Measurements from ENCODE around the gene DUS1L.

Gene DUS1L

GRCh38 chr17:82076018-82076784 is 10.6 kb upstream of the DUS1L start:
- DNase-seq, result no peak

GRCh38 chr17:82073446-82073845 is 7.8 kb upstream of the DUS1L start:
- no peak for DNase-seq

- no peak for DNase-seq
Observed at GRCh38 chr17:82072827-82073226, 7.2 kb upstream of the DUS1L start.

GRCh38 chr17:82070611-82071010 is 5.0 kb upstream of the DUS1L start:
- no peak for DNase-seq

GRCh38 chr17:82065193-82065637 is 389 bp downstream of the DUS1L start:
- no peak for DNase-seq

- no peak for DNase-seq
Observed at GRCh38 chr17:82064433-82065192, 991 bp downstream of the DUS1L start.

DNA sequence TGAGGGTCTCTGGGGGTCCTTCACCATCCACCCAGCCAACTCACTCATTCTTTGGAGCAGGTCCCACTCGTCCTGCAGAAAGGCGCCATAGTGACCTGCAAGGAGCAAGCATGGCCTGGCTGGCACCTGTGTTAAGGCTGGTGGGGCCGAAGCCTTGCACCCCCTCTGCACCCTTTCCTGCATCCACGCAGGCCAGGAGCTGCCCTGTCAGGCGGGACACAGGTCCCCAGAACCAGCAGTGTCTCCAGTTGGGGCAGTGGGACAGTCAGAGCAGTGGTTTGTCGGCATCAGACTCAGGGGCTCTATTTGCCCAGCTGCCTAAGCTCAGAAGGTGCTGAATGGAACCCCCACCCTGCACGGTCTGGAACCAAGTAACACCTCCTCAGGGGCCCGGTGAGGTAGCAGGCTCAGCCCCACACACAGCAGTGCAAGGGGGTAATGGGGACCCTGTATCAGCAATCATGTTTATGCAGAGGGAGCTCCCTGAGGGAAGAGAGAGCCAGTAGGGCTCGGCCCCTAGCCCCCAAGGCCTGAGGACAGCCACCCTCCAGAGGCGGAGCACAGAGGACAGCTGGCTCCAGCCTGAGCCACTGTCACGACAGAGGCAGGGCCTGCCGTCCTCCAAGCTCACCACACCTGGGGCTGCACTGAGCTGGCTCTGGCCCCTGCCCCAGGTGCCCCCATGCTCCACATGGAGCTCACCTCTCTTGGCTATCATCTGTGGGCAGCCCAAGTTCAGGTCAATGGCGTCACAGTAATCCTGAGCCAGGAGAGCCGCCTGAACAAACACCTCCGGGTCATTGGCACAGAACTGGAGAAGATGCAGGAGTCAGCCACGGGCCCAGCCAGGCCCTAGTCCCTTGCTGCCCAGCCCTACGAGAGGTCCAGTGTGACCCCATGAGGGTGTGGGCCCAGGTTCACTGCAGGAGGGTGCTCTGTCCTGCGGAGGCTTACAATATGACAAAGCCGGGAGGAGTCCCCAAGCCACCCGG is 1.9 kb downstream of the DUS1L start:
- no peak for DNase-seq

DNA sequence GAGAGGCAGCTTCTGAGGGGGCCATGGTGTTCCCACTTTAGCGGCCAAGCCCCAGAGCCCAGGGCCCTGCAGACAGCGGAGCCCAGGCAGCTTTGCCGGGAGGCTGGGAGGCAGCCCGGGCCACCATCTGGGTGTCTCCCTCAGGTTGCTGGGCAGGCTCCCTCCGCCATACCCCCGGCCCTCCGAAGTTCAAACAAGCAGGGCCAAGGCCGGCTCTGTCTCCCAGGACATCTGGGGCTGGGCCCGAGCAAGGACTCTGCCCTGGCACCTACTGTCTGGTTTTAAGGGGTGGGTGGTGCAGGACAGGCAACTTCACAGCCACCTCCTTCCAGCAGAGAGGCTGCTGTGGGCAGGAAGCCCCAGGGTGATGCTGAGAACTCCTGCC is 2.6 kb downstream of the DUS1L start:
- DNase-seq, result no peak

DNA sequence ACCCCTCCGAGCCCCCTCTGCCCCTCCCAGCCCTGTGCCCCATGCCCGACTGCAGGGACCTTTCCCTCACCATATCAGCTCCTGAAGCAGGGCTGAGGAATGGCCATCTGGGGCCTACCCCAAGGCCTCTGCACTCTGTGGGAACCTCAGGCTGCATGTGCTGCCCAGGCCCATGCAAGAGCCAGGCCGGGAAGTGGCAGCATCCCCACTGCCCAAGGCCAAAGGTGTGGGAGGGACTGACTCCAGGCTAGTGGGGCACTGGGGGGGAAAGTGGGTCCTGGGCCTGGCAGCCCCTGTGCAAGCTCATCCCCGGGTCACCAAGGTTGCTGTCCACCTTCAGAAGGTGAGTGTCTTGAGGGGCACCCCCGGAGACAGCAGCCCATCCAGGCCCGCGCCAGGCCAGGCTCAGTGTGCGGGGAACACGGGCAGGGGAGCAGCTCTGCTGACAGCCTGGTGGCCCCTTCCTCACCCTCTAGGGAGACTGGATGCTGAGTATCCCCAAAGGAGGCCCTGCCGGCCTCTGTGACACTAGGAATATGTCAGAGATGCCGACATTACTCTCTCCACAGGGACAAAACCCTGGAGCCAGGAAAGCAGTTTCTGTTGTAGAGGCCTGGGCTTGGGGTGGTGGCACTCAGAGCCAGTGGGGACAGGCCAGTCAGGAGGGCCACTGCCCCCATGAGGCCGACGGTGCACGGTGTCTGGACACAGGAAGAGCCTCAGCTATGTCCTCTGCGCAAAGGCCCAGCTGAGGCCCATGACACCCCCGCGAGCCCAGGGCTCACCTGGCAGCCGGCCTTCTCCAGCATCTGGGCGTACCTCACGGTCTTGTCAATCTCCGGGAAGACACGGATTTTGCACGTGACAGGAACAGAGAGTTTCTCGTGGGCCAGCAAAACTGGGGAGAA is 3.3 kb downstream of the DUS1L start:
- DNase-seq, result no peak

DNA sequence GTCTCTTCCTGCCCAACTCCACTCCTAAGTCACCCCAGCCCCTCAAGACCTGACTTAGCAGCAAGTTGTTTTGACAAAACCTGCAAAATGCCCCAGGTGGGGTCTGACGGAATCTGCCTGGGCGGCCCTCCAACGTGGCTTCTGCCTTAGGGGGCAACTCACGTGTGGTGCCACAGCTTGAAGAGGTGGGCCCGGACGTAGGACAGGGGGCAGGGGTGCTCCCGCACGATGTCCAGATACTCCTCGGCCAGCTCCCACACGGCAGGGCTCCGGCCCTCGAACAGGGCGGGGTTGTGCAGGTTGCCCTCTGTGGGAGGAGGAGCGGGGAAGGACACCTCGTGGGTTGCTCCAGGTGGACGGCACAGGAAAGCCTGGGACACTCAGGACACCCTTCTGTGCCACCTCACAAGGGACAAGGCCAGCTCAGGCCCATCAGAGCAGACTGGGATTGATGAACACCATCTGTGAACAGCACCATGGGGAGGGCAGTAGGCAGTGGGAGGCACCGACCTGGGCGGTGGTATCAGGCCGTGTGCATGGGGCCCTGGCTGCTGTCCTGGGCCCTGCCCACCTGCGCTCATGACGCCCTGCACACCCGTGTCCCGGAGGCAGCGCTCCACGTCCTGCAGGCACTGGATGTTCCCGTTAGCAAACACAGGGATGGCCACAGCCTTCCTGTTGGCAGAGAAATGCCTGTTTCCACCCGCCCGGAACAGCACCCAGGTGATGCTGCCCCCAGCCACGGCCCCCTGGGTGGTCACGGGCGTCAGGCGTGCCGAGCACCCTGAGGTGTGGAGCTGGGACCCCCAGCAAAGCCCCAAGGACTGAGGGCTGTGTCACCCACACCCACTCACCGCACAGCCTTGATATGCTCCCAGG is 4.3 kb downstream of the DUS1L start:
- no peak for DNase-seq

- no peak for DNase-seq
Observed at GRCh38 chr17:82060614-82061013, 5.0 kb downstream of the DUS1L start.

DNA sequence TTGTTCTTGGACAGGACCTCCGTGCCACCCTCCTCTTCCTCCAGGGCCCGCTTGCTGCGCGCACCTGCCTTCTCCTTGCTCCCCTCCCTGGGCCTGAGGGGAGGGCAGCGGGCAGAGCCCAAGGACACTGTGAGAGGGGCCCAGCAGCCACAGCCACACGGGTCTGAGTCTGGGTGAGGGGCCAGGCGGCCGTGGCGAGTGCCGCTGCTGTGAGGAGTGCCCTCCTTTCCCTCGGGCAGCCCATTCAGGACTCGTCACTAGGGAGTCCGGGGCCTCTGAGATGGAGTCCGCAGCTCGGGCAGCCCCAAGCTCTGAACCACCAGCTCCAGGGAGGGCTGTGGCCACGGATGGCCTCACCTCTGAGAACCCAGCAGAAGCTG is 5.6 kb downstream of the DUS1L start:
- no peak for DNase-seq

DNA sequence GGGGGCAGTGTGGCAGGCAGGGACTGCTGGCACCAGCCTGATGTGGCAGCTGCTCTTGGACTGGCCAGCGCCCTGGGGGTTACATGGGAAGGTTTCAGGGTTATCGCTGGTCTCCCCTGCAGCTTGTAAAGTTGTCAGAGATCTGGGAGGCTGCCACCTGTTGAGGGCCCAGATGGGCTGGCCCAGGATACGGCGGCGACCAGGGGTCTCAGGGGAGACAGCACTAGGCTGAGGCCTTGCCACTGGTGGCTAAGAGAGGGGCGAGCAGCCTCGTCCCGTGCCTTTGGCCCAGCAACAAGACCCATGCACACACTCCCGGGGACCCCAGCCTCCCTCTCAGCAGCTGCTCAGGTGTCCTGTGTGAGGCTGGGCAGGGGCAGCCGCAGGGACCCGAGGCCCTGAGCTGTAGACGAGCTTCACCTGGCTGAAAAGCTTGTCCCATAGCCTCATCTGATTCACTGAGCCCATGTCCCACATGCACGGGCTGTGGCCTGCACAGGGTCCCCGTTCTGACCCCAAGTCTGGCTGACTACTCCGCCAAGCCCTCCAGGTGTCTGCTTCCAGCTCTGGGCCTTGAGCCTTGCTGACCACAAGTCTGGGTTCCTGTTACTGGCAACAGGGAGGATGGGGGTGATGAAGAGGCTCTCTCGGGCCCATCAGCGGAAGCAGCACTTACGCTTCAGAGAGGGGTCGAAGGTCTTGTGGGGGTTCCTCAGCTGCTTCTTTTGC is 6.2 kb downstream of the DUS1L start:
- no peak for DNase-seq

GRCh38 chr17:82058855-82059249 is 6.8 kb downstream of the DUS1L start:
- DNase-seq, result no peak

DNA sequence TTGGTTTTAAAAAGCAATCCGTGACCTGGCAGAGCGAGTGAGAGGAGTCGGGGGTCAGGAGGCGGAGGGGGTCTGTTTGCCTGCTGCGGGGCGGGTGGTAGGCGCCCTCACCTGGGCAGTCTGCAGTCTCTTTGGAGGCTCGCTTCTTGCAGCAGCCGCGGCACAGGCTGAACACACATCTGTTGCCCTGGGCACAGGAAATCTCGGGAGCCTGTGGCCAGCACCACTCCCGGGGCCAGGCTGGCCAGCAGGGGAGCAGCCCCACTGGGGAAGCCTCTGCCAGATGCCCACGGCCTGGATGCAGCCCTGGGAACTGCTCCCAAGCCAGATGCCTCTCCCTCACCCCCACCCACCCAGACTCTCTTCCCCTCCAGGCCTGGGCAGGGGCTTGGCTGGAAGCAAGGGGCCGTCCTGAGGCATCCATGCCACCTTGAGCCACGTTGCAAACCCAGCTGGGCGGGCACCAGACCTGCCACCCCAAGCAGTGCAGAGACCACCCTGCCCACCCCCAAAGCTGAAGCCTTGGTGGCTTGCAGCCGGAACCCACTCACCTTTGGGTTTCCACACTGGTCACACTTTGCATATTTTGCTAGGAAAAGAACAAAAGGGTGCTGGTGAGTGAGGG is 7.3 kb downstream of the DUS1L start:
- DNase-seq, result no peak

GRCh38 chr17:82056729-82057621 is 8.6 kb downstream of the DUS1L start:
- no peak for DNase-seq

GRCh38 chr17:82055965-82056728 is 9.5 kb downstream of the DUS1L start:
- no peak for DNase-seq

All from NCI-H1930 (cell line).